Mucosa of rectum (tissue), 2 donors: Measurements from ENCODE around the gene PDCD1LG2.

ENCODE experiments used
- H3K27ac ChIP-seq, 2 donors: one replicate each; pipeline ENCODE4 v1.7.0; 2013; ENCODE audit warnings: inconsistent platforms in 2 of 2, low read depth in 2 of 2, low read length in 2 of 2
- H3K27me3 ChIP-seq, 2 donors: one replicate each; pipeline ENCODE4 v1.7.0; 2013; ENCODE audit warnings: low read length in 2 of 2; ENCODE audit not compliant: control insufficient read depth in 2 of 2, insufficient read depth in 2 of 2
- H3K36me3 ChIP-seq, 2 donors: one replicate each; pipeline ENCODE4 v1.7.0; 2013; ENCODE audit warnings: low read length in 2 of 2; ENCODE audit not compliant: control insufficient read depth in 2 of 2, insufficient read depth in 2 of 2
- H3K4me1 ChIP-seq, 2 donors: one replicate each; pipeline ENCODE4 v1.7.0; 2013; ENCODE audit warnings: low read length in 2 of 2, mild to moderate bottlenecking in 1 of 2; ENCODE audit not compliant: control insufficient read depth in 2 of 2, insufficient read depth in 2 of 2
- H3K4me3 ChIP-seq, 2 donors: one replicate each; pipeline ENCODE4 v1.7.0; 2013; ENCODE audit warnings: low read length in 2 of 2
- H3K9ac ChIP-seq, 2 donors: one replicate each; pipeline ENCODE4 v1.7.0; 2013; ENCODE audit warnings: low read length in 2 of 2, low read depth in 1 of 2, mild to moderate bottlenecking in 1 of 2
- H3K9me3 ChIP-seq, 2 donors: one replicate each; pipeline ENCODE4 v1.7.0; 2013; ENCODE audit warnings: low read length in 2 of 2; ENCODE audit not compliant: control insufficient read depth in 2 of 2
- donor health status: healthy.
- donor health status: Normal muscosa, but diverticular disease.

The PDCD1LG2 gene

GRCh38 chr9:5566054-5566618 is 55.8 kb downstream of the PDCD1LG2 start:
- Histone ChIP-seq H3K27me3 (no peaks in the 10 kb centered on the region), H3K9ac (no peak overlapping the region), H3K4me1 (no peaks in the 10 kb centered on the region), H3K27ac (no peak overlapping the region), H3K9me3 (no peaks in the 10 kb centered on the region), H3K36me3 (no peaks in the 10 kb centered on the region), H3K4me3 (no peak overlapping the region)

- Histone ChIP-seq H3K27ac (no peak overlapping the region), H3K4me3 (no peak overlapping the region), H3K27me3 (no peaks in the 10 kb centered on the region), H3K4me1 (no peaks in the 10 kb centered on the region), H3K36me3 (no peaks in the 10 kb centered on the region), H3K9me3 (no peaks in the 10 kb centered on the region), H3K9ac (no peak overlapping the region)
Measured at GRCh38 chr9:5568868-5569267, 58.5 kb downstream of the PDCD1LG2 start.

- no peaks in the 10 kb centered on the region for H3K36me3 ChIP-seq
- H3K9me3 ChIP-seq, result no peaks in the 10 kb centered on the region
- H3K27ac ChIP-seq, result no peak overlapping the region
- H3K27me3 ChIP-seq, result no peaks in the 10 kb centered on the region
- H3K9ac ChIP-seq, result no peak overlapping the region
- no peak overlapping the region for H3K4me3 ChIP-seq
- no peaks in the 10 kb centered on the region for H3K4me1 ChIP-seq
Measured at GRCh38 chr9:5569409-5569808, 59.1 kb downstream of the PDCD1LG2 start.

- no peak overlapping the region for H3K27ac ChIP-seq
- no peaks in the 10 kb centered on the region for H3K27me3 ChIP-seq
- no peak overlapping the region for H3K4me3 ChIP-seq
- H3K36me3 ChIP-seq, result no peaks in the 10 kb centered on the region
- no peak overlapping the region for H3K9ac ChIP-seq
- no peaks in the 10 kb centered on the region for H3K4me1 ChIP-seq
- H3K9me3 ChIP-seq, result no peaks in the 10 kb centered on the region
Measured at GRCh38 chr9:5569891-5570290, 59.6 kb downstream of the PDCD1LG2 start.

GRCh38 chr9:5571629-5572232 is 61.4 kb downstream of the PDCD1LG2 start:
- Histone ChIP-seq H3K9me3 (no peaks in the 10 kb centered on the region), H3K4me1 (no peaks in the 10 kb centered on the region), H3K36me3 (no peaks in the 10 kb centered on the region), H3K4me3 (no peak overlapping the region), H3K27me3 (no peaks in the 10 kb centered on the region), H3K27ac (no peak overlapping the region), H3K9ac (no peak overlapping the region)

- Histone ChIP-seq H3K36me3 (no peaks in the 10 kb centered on the region), H3K4me3 (no peak overlapping the region), H3K9ac (no peak overlapping the region), H3K27ac (no peak overlapping the region), H3K9me3 (no peaks in the 10 kb centered on the region), H3K4me1 (no peaks in the 10 kb centered on the region), H3K27me3 (no peaks in the 10 kb centered on the region)
Measured at GRCh38 chr9:5574097-5574496, 63.8 kb downstream of the PDCD1LG2 start.

GRCh38 chr9:5575000-5575399 is 64.7 kb downstream of the PDCD1LG2 start:
- Histone ChIP-seq H3K9ac (no peak overlapping the region), H3K9me3 (no peaks in the 10 kb centered on the region), H3K27me3 (no peaks in the 10 kb centered on the region), H3K36me3 (no peaks in the 10 kb centered on the region), H3K4me1 (no peaks in the 10 kb centered on the region), H3K27ac (no peak overlapping the region), H3K4me3 (no peak overlapping the region)

- no peak overlapping the region for H3K9ac ChIP-seq
- H3K36me3 ChIP-seq, result no peaks in the 10 kb centered on the region
- no peaks in the 10 kb centered on the region for H3K4me1 ChIP-seq
- no peak overlapping the region for H3K4me3 ChIP-seq
- H3K27me3 ChIP-seq, result no peaks in the 10 kb centered on the region
- no peaks in the 10 kb centered on the region for H3K9me3 ChIP-seq
- no peak overlapping the region for H3K27ac ChIP-seq
Measured at GRCh38 chr9:5577225-5577624, 66.9 kb downstream of the PDCD1LG2 start.

- Histone ChIP-seq H3K27me3 (no peaks in the 10 kb centered on the region), H3K9ac (no peak overlapping the region), H3K36me3 (no peaks in the 10 kb centered on the region), H3K4me1 (no peaks in the 10 kb centered on the region), H3K27ac (no peak overlapping the region), H3K4me3 (no peak overlapping the region), H3K9me3 (no peaks in the 10 kb centered on the region)
Measured at GRCh38 chr9:5578018-5578697, 67.8 kb downstream of the PDCD1LG2 start.

- no peaks in the 10 kb centered on the region for H3K4me1 ChIP-seq
- no peaks in the 10 kb centered on the region for H3K36me3 ChIP-seq
- no peaks in the 10 kb centered on the region for H3K9me3 ChIP-seq
- no peak overlapping the region for H3K27ac ChIP-seq
- H3K4me3 ChIP-seq, result no peak overlapping the region
- no peaks in the 10 kb centered on the region for H3K27me3 ChIP-seq
- no peak overlapping the region for H3K9ac ChIP-seq
Measured at GRCh38 chr9:5578698-5579085, 68.4 kb downstream of the PDCD1LG2 start.
